Measurements from ENCODE around the gene DEAF1.

DNA sequence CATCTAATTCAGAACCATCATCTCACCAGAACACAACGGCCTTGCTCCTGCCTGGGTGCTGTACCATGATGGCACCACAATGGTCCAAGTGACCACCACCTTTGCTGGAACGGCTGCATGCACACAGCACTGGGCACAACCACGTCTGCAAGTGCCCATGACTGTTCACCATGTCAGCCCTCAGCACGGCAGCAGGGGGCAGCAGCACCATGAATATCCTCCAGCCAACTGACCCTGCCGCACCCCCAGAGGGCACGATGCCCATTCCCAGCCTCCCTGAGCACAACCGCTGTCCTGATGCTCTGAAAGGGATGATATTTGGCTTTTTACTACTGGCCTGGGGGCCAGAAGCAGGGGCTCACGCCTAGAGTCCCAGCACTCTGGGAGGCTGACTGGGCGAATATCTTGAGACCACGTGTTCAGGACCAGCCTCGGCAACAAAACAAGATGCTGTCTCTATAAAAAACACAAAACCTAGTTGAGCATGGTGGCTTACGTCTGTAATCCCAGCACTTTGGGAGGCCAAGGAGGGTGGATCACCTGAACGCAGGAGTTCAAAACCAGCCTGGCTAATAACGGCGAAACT, 32.2 kb downstream of the DEAF1 start:
- TF ChIP-seq, protein P1, sequence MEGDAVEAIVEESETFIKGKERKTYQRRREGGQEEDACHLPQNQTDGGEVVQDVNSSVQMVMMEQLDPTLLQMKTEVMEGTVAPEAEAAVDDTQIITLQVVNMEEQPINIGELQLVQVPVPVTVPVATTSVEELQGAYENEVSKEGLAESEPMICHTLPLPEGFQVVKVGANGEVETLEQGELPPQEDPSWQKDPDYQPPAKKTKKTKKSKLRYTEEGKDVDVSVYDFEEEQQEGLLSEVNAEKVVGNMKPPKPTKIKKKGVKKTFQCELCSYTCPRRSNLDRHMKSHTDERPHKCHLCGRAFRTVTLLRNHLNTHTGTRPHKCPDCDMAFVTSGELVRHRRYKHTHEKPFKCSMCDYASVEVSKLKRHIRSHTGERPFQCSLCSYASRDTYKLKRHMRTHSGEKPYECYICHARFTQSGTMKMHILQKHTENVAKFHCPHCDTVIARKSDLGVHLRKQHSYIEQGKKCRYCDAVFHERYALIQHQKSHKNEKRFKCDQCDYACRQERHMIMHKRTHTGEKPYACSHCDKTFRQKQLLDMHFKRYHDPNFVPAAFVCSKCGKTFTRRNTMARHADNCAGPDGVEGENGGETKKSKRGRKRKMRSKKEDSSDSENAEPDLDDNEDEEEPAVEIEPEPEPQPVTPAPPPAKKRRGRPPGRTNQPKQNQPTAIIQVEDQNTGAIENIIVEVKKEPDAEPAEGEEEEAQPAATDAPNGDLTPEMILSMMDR (IDR thresholded peaks at IDR 0.05), result peak in 5 of 7 experiments; percentile 55 to 89 (median 74)
- no peak for TF ChIP-seq POLR2A (IDR thresholded peaks at IDR 0.05)
